Astrocyte of the spinal cord (primary cell): ENCODE data around the gene ASB4.
A peak's percentile ranks its signal among the peaks of the same experiment; 100 is the strongest.
"Not testable (repeated sequence)": the region's sequence is repeated elsewhere in the genome, so short reads cannot be mapped to it uniquely, and the experiment has no call there.

Source experiments
- DNase-seq: peaks from one replicate; pipeline ENCODE4 v3.0.0; 2011; ENCODE audit warnings: low read depth, low spot score
- H3K4me3 ChIP-seq: 2 replicates; pipeline ENCODE4 v1.5.1; 2011; ENCODE audit warnings: low read depth, mild to moderate bottlenecking, low read length, moderate library complexity
- CTCF ChIP-seq: IDR thresholded peaks from 2 replicates; pipeline ENCODE4 v1.5.1; 2012; ENCODE audit warnings: low read depth, mild to moderate bottlenecking, low read length, inconsistent platforms
- in situ Hi-C: cut with HindIII; loops from 2 replicates; pipeline ENCODE4 v1.10.0; 2017; ENCODE audit warnings: low sequenced_read_pairs

ASB4 gene

GRCh38 chr7:95493247-95493646 lies 7.5 kb downstream of the ASB4 start:
- in situ Hi-C loops, result no loop called here
- DNase-seq, result peak; percentile 41
- no peak for TF ChIP-seq CTCF
- H3K4me3 ChIP-seq, result no peak overlapping the region

DNA sequence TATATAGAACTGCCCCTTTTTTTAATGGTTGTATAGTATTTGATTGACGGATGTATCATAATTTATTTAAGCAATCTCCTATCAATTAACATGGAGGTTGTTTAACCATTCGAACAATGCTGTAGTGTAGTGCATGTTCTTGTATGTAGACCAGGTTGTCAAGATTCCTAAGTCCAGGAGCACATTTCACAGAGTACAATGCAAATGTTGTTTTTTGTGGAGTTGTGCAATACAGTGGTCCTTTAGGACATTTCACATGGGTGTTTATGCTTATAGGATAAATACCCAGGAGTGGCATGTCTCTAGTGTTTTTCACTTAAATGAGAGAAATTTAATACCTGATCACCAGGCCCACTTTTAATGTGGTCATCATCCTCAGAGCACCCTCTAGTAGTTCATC lies 8.1 kb downstream of the ASB4 start:
- no peak for TF ChIP-seq CTCF
- in situ Hi-C loops, result no loop called here
- no peak for DNase-seq
- H3K4me3 ChIP-seq, result no peak overlapping the region

GRCh38 chr7:95501261-95501832 lies 15.6 kb downstream of the ASB4 start:
- in situ Hi-C loops, result no loop called here
- no peak for TF ChIP-seq CTCF
- no peak overlapping the region for H3K4me3 ChIP-seq
- DNase-seq, result peak; percentile 26

DNA sequence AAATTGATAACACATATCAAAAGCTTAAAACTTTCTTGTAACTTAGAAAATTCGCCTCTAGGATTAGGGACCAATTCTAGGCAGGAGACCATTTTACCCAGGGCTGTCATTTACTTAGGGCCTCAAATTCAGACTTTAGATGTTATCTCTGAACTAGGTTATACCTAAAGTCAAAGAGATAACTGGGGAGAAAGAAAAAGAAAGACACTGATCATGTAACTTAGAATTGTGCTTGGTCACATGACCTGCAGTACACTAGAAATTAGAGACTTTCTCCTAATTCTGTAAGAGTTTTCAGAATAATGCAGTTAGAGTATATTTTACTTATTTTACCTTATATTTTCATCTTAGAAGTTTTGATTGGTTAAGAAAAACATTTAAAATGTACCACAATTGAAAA lies 16.7 kb downstream of the ASB4 start:
- in situ Hi-C loops, result no loop called here
- DNase-seq, result no peak
- H3K4me3 ChIP-seq, result no peak overlapping the region
- no peak for TF ChIP-seq CTCF

- no peak for TF ChIP-seq CTCF
- no peak for DNase-seq
- in situ Hi-C loops, result no loop called here
- no peak overlapping the region for H3K4me3 ChIP-seq
Observed at GRCh38 chr7:95503271-95504131, 17.8 kb downstream of the ASB4 start.

DNA sequence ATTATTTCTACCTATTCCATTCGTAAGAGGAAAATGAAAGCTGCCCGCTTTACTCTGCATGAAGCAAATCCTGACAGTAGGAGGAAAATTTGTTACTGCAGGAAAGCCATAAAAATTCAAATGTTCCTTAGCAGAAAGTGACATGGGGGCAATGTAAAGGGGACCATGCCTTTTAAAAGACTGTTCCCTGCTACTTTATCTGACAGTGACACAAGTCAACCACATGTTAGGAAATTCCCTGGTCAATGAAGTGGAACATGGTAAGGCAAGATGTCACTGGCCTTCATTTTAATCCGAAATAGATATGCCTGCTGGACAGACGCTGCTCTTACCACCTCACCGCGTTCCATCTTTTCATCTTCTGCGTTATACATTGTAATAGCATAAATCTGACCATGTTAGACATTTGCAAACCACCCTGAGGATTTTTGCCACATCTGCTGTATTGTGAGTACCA lies 18.4 kb downstream of the ASB4 start:
- in situ Hi-C loops, H3K4me3 ChIP-seq, DNase-seq: not testable (repeated sequence)

- TF ChIP-seq CTCF, result no peak
- no peak overlapping the region for H3K4me3 ChIP-seq
- no peak for DNase-seq
- in situ Hi-C loops, result no loop called here
Observed at GRCh38 chr7:95508780-95509179, 23.0 kb downstream of the ASB4 start.
